HG02763 (cell line): ENCODE measurements around the gene ASB18.

Source experiments
- ATAC-seq: cut with Tn5 transposase; IDR thresholded peaks from one replicate; pipeline ENCODE4 v1.9.1; 2021; ENCODE audit warnings: mild to moderate bottlenecking, moderate library complexity; ENCODE audit not compliant: unreplicated experiment

Gene ASB18

GRCh38 chr2:236209535-236209934 lies 54.7 kb downstream of the ASB18 start:
- no peak for ATAC-seq

DNA sequence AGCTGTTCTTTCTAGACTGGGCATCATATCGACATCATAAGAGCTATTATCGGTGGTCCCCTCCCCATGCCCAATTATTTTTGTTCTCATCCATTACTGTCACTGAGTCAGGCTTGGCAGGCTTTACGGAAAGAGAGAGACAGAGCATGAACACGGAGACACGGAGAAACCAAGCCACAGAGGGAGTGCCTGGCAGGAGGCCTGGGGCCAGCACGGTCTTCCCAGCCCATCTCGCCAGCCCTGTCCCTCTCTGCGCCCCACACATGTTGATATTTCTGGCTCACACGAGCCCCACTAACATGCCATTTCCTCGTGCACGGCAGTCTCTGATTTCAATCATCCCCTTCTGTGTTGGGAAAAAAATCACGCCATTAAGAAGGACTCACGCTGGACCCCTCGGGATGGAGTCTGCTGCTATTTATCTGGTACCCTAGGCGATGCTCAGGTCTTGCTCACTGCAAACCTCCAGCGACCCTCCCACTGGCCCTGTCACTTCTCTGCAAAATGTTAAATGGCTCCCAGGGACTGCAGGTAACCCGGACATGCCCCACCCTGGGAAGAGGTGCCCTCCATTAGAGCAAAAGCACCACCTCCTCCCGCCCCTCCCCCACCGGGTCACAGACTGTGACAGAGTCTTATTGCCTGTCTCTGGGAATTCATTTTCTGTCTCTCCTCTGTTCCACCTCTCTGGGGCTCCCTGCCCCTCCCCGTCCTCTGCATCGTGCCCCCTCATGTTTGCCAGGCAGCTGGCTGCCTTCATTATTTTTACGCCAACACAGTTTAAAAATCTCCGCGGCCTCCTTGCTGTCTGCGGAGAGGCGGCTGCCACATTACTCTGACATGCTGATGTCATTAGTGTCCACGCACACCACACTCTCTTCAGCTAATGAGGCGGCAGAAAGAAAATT lies 55.9 kb downstream of the ASB18 start:
- no peak for ATAC-seq

DNA sequence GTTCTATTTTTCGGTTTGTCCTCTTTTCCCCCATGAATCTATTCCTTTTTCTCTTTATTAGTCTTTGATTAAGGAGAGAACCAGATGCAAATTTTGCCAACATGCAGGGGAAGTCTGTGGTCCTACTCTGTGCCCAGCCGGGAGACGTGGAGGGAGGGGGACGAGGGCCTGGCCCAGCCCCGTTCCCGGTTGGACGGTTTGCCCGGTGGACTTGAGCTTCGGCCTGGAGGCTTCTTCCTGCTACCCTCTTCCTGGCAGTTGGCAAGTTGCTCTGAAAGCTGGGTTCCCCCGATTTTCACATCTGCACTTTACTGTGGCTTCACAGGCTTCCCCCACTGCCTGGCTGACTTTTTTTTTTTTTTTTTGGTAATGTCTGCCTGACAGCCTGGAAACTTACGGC lies 56.7 kb downstream of the ASB18 start:
- ATAC-seq = no peak

DNA sequence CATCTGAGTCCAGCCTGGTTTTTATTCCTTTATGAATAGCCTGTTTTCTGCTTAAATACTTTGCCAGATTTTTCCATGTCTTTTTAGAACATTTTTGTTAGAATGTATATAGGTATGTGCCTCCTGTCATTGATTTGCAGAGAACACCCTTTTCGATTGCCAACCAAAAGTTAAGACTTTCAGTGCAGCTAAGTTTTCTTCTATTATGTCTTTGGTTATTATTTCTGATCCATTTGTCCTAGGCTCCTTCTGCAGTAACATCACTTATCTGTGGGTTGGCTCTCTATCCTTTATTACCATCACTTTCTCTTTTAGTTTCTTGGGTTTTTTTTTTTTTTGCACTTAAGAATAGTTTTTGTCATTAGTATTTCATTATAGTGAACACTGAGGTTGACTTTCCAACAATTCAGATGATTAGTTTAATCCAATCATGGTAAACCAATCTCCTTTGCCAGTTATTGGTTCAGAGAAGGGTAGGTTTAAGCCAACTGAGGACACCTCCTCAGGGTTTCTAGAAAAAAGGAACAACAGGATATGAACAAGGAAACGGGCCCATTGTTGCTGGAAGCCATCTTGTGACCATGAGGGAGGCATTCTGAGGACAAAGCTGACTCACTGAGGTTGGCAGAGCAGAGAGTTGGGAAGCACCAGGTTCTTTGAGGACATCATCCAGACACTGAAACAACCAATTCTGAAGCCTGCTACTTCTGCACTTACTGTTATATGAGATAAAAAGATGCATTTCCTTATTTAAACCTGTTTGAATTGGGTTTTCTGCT lies 58.1 kb downstream of the ASB18 start:
- ATAC-seq = no peak

DNA sequence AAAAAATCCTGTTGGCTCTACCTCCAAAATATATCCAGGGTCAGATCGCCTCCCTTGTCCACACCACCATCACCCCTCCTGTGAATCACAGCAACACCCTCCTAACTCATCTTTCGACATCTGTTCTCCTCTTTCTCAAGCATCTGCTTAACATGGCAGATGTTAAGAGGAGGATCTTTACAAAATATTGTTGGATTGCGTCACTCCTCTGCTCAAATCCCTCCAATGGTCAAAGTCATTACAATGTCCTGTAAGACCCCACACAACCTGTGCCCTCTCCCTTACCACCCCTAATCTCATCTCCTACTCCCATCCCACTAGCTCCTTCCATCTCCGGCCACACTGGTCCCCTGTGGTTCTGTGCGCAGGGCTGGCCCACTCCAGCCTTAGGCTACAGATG lies 59.3 kb downstream of the ASB18 start:
- no peak for ATAC-seq

DNA sequence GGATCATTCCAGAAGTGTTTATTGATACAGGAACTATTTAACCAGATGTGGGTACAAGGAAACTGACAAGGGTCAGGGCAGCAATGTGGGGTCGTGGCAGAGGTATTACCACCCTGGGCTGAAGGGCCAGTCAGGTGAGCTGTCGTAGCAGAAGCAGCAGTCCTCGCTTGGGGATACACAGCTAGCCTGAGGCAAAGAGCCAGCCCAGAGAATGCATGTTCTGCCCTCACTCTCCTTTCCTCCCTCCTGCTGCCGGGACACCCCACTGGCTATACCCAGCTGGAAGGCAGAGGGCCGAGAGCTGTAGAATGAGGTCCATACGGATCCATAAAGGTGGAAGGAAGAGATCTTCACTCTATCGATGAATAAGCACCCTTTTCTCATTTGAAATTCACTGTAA lies 63.8 kb downstream of the ASB18 start:
- ATAC-seq = no peak

DNA sequence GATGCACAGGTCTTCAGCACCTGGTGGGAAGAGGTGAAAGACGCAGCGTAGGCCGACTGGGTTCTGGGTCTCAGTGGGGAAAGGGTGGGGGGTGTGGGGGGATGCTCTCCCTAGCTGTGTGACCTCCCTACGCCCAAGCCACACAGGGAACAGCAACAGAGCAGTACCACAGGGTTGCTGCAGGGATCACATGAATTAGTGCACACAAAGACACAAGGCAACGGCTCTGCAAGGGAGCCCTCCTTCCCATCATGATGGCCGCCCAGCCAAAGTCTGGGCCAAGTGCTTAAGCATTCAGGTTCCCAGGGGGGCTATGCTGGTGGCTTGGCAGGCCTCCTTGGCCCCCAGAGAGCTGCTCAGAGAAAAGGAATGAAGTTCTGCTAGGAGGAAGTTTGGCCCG lies 67.8 kb downstream of the ASB18 start:
- no peak for ATAC-seq

DNA sequence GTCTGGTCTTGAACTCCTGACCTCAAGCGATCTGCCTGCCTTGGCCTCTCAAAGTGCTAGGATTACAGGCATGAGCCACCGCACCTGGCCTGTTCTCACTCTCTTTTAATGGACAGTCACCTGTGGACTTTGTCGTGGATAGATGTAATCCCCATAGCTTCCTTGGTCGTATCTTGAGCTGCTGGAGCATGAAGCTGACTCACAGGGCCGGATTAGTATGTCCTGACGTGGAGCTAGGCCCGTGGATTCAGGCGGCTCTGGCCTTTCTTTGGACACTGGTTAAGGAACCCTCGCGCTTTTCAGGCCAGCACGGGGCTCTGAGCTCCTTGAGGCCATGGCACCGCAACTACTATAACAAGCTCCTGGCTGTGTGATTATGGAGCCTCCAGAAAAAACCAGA lies 68.5 kb downstream of the ASB18 start:
- ATAC-seq = no peak

DNA sequence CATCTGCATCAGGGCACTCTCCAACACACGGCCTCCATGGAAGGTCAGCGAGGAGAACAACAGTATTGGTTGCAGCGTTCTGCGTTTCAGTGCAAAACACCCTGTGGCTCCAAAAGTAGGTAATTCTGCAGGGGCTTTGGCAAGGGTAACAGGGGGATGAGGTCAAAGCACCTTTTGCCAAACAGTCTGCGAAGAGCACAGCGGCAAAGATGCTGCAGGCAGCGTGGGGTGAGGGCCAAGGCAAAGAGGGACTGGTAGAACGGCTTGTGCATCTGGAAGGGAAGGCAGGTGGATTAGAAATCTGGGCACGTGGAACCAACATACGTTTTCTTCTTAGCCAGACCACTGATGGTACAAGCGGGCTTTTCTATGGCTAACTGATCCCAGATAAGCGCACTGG lies 69.4 kb downstream of the ASB18 start:
- ATAC-seq = no peak

GRCh38 chr2:236193026-236193425 lies 71.2 kb downstream of the ASB18 start:
- ATAC-seq = no peak

- no peak for ATAC-seq
Measured at GRCh38 chr2:236190674-236191073, 73.5 kb downstream of the ASB18 start.

DNA sequence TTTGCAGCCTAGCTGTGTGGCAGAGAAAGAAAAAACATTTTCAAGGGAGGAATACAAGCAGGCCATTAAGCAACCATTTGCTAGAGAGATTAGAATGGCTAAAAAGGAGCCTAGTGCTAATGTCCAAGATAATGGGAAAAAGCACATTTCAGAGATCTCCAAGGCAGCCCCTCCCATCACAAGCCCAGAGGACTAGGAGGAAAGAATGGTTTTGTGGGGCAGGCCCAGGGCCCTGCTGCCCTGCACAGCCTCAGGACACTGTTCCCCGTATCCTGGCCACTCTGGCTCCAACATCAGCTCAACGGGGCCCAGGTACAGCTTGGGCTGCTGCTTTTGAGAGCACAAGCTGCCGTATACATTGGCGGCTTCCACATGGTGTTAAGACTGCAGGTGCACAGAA lies 79.5 kb downstream of the ASB18 start:
- ATAC-seq = no peak

DNA sequence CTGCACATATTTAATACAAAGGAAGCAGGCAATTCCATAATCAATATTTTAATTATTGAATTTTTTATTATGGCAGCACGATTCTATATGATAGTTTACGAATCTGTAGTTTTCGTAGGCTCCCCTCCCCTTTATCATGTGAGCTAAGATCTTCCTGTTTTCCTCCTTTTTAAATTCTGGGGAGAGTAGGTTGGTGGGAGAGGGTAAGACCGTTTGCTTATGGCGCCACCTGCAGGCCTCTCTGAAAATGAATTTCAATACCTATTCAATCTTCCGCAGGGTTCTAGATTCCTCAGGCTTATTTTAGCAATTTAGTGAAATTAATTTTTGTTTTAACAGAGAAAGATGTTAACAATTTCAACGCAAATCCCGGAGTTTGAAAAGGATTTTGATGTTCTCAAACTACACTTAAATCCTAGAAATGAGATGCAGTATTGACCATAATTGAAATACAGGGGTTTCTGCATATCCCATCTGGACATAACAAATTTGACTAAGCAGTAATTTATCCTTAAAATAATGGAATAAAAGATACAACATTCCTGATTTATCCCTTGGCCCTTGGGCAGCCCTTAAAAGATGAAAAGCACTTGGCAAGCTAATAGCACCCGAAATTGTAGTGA lies 83.3 kb downstream of the ASB18 start:
- ATAC-seq = no peak

DNA sequence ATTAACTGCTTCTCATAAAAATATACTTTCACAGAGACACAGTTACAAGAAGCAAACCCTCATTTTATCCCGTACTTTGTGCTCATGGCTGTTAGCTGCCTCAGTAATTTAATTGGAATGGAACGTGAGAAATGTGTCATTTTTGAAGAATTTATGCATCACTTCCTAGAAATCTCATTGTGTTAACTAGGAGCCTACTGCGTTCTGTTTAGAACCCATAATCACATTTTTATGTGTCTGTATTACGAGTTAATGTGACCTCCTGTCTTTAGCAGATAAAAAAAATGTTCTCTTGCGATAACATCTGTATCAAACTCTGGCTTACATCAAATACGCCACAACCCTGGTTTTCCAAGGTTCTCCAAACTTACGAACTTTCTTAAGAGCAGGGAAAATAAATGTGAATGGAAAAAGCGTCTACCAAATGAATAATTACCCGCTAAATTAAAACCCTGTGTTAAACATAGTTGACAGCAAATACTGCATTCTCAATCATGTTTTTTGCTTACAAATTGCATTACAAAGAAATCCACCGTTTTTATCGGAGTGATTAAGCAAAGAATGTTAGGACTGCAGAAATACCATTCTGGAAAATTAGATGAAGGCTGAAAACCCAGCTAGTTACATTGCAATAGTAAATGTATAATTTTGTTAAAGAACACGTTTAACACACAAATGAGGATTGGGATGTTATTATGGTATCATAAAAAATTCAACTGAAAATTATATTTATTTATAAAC lies 84.0 kb downstream of the ASB18 start:
- ATAC-seq = no peak

- ATAC-seq = no peak
Measured at GRCh38 chr2:236179236-236180075, 84.8 kb downstream of the ASB18 start.

DNA sequence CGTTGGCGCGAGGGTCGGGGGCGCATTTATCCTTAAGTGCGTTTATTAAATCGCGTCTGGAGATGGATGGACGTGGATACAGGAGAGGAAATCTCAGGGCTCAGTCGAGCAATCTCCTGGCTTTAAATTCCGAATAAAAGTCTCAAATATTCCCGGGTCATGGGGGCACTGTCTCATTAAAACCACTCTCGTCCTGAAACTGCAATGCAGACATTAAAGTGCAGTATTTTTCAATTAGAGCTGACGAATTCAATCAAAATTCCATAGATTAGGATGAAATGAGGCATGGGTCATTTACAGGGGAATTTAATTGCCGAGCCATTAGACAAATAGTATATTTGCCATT lies 85.3 kb downstream of the ASB18 start:
- ATAC-seq = no peak

GRCh38 chr2:236177967-236178889 lies 86.0 kb downstream of the ASB18 start:
- no peak for ATAC-seq

DNA sequence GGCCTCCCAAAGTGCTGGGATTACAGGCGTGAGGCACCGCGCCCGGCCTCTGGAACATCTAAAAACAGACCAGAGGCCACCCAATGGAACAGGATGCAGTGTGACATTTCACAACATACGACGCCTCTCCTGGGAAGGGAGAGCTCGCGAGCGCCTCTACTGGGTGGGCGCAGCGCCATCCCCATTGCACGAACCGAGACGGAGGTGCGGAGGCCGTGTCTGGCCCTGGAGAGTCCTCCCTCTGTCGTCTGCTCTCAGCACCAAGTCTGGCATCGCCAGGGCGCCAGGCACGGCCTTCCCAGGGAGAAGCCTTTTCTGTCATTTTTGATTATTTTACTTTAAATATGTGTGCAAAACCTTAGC lies 86.6 kb downstream of the ASB18 start:
- no peak for ATAC-seq

DNA sequence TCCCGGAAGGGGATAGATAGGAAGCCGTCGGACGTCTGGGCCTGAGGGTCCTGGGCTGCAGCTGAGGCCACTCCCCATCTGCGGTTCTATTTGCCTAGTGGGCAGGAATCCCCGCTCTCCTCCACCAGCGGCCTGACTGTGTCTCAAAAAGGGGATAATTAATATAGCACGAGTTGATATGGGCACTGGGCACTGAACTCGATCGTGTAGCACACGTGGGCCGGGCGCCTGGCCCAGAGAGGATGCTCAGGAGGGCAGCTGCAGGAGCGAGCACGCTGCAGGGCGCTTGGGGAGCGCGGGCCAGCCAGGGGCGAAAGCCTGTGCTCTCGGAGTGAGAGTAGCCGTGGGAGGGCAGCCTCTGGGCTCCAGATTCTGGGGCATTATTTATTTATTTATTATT lies 87.3 kb downstream of the ASB18 start:
- ATAC-seq = no peak
